HG03432 (cell line): ENCODE results near the gene GRID1.

Experiments
- ATAC-seq: cut with Tn5 transposase; IDR thresholded peaks from one replicate; pipeline ENCODE4 v1.9.1; 2021; ENCODE audit warnings: mild to moderate bottlenecking, moderate library complexity; ENCODE audit not compliant: unreplicated experiment

The GRID1 gene

GRCh38 chr10:86371116-86371515, 4.5 kb upstream of the GRID1 start:
- no peak for ATAC-seq

GRCh38 chr10:86370006-86370585, 3.5 kb upstream of the GRID1 start:
- ATAC-seq = no peak

- no peak for ATAC-seq
Measured at GRCh38 chr10:86368987-86369386, 2.4 kb upstream of the GRID1 start.

- ATAC-seq = no peak
Measured at GRCh38 chr10:86368046-86368445, 1.5 kb upstream of the GRID1 start.

- ATAC-seq = peak; percentile 22
Measured at GRCh38 chr10:86367152-86367951, 757 bp upstream of the GRID1 start.

GRCh38 chr10:86366902-86367151, 232 bp upstream of the GRID1 start:
- peak; percentile 54 for ATAC-seq

- ATAC-seq = no peak
Measured at GRCh38 chr10:86365346-86366032, 1.1 kb downstream of the GRID1 start.

- no peak for ATAC-seq
Measured at GRCh38 chr10:86364491-86365345, 1.9 kb downstream of the GRID1 start.

GRCh38 chr10:86363833-86364490, 2.6 kb downstream of the GRID1 start:
- no peak for ATAC-seq

GRCh38 chr10:86363184-86363832, 3.3 kb downstream of the GRID1 start:
- peak; percentile 30 for ATAC-seq

GRCh38 chr10:86362586-86363183, 3.9 kb downstream of the GRID1 start:
- no peak for ATAC-seq

- no peak for ATAC-seq
Measured at GRCh38 chr10:86362129-86362527, 4.5 kb downstream of the GRID1 start.

- ATAC-seq = no peak
Measured at GRCh38 chr10:86361156-86362128, 5.2 kb downstream of the GRID1 start.

GRCh38 chr10:86360657-86361056, 5.9 kb downstream of the GRID1 start:
- ATAC-seq = no peak

- ATAC-seq = no peak
Measured at GRCh38 chr10:86359954-86360353, 6.6 kb downstream of the GRID1 start.

- ATAC-seq = no peak
Measured at GRCh38 chr10:86359111-86359510, 7.5 kb downstream of the GRID1 start.

GRCh38 chr10:86357676-86358075, 8.9 kb downstream of the GRID1 start:
- no peak for ATAC-seq

- ATAC-seq = no peak
Measured at GRCh38 chr10:86357041-86357440, 9.6 kb downstream of the GRID1 start.

GRCh38 chr10:86356296-86356695, 10.3 kb downstream of the GRID1 start:
- ATAC-seq = no peak
